T47D (cell line): ENCODE results near the gene PTPRD.
A peak's percentile ranks its signal among the peaks of the same experiment; 100 is the strongest.

ENCODE experiments used
- DNase-seq, 2 experiments: peaks; one replicate each; pipeline versions ENCODE4 v3.0.0 to v3.0.0-alpha.2; 2011 to 2012; ENCODE audit warnings: low read depth in 1 of 2, low spot score in 1 of 2
- JUND ChIP-seq: IDR thresholded peaks from 2 replicates; pipeline ENCODE4 v1.6.1; 2012; ENCODE audit warnings: low read depth
- in situ Hi-C: cut with HindIII; loops from 2 replicates; pipeline ENCODE4 v1.10.0; 2016; ENCODE audit warnings: low sequenced_read_pairs, low pct_unique_long_range_greater_than_20kb

PTPRD gene

GRCh38 chr9:9623506-9623905 is 989.3 kb downstream of the PTPRD start:
- TF ChIP-seq JUND, result no peak
- in situ Hi-C loops, result no loop called here
- DNase-seq, result no peak

GRCh38 chr9:9621355-9621940 is 991.4 kb downstream of the PTPRD start:
- no peak for DNase-seq
- no peak for TF ChIP-seq JUND
- in situ Hi-C loops, result no loop called here

- in situ Hi-C loops, result no loop called here
- no peak for DNase-seq
- TF ChIP-seq JUND, result no peak
These were observed 992.1 kb downstream of the PTPRD start for GRCh38 chr9:9620736-9621135.

- peak in 1 of 2 experiments; percentile 9 for DNase-seq
- no peak for TF ChIP-seq JUND
- in situ Hi-C loops, result no loop called here
These were observed 997.7 kb downstream of the PTPRD start for GRCh38 chr9:9615086-9615485.

- in situ Hi-C loops, result no loop called here
- no peak for TF ChIP-seq JUND
- no peak for DNase-seq
These were observed 998.2 kb downstream of the PTPRD start for GRCh38 chr9:9614607-9615006.

- in situ Hi-C loops, result no loop called here
- TF ChIP-seq JUND, result no peak
- DNase-seq, result no peak
These were observed 1000.0 kb downstream of the PTPRD start for GRCh38 chr9:9612755-9613154.

GRCh38 chr9:9612270-9612669 is 1000.5 kb downstream of the PTPRD start:
- TF ChIP-seq JUND, result no peak
- DNase-seq, result no peak
- in situ Hi-C loops, result no loop called here

GRCh38 chr9:9605681-9606080 is 1007.1 kb downstream of the PTPRD start:
- no peak for TF ChIP-seq JUND
- no peak for DNase-seq
- in situ Hi-C loops, result no loop called here

- in situ Hi-C loops, result no loop called here
- TF ChIP-seq JUND, result no peak
- no peak for DNase-seq
These were observed 1009.5 kb downstream of the PTPRD start for GRCh38 chr9:9603345-9603744.

- no peak for DNase-seq
- in situ Hi-C loops, result no loop called here
- no peak for TF ChIP-seq JUND
These were observed 1014.1 kb downstream of the PTPRD start for GRCh38 chr9:9598723-9599122.

- DNase-seq, result no peak
- TF ChIP-seq JUND, result no peak
- in situ Hi-C loops, result no loop called here
These were observed 1020.7 kb downstream of the PTPRD start for GRCh38 chr9:9592104-9592503.

- in situ Hi-C loops, result no loop called here
- DNase-seq, result no peak
- TF ChIP-seq JUND, result no peak
These were observed 1026.9 kb downstream of the PTPRD start for GRCh38 chr9:9585920-9586319.

- TF ChIP-seq JUND, result no peak
- no peak for DNase-seq
- in situ Hi-C loops, result no loop called here
These were observed 1038.7 kb downstream of the PTPRD start for GRCh38 chr9:9574080-9574479.

- no peak for TF ChIP-seq JUND
- in situ Hi-C loops, result no loop called here
- DNase-seq, result no peak
These were observed 1047.1 kb downstream of the PTPRD start for GRCh38 chr9:9565700-9566099.
